Retinal pigment epithelial cell (primary cell): ENCODE data around the gene GNA12.
"Not testable (repeated sequence)": the region's sequence is repeated elsewhere in the genome, so short reads cannot be mapped to it uniquely, and the experiment has no call there.

Experiments used
- DNase-seq: peaks from one replicate; pipeline ENCODE4 v3.0.0-alpha.2; 2010; ENCODE audit warnings: low read depth
- H3K4me3 ChIP-seq: 2 replicates; pipeline ENCODE4 v1.5.1; 2011; ENCODE audit warnings: mild to moderate bottlenecking, low read length, control low read depth, moderate library complexity
- TF ChIP-seq, protein P1 (sequence below): conservative IDR thresholded peaks from 2 replicates; pipeline ENCODE4 v1.5.1; 2011; ENCODE audit warnings: low read depth, low read length, control low read depth, inconsistent platforms

The GNA12 gene

DNA sequence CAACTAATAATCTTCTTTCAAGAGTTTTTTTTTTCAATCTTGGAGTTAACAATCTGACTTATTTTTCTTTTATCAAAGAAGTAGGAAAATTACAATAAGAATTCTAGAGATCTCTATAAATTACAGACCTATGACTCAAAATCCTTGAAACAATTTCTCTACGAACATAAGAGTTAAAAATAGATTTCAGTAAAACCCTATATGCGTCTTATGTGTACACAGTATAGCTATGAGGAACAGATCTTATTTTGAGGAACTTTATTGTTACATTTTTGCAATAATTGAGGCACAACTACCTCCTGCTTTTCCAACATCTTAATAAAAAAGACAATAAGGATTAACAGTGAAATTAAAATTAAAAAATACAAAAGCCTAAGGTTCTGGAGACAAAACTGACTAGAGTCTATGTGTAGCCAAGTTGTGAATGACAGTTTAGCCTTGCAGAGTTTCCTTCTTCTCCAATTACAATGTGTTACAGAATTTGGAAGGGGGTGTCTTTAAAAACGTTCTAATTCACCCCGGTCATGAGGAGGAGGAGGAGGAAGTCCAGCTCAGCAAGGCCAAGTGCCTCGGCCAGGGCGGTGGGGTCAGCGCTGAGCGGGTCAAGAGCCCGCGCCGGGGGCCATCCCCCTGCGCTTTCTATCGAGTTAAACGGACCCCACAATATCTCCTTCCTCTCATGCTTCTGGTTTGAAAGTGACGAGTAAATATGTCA is 115.6 kb downstream of the GNA12 start:
- TF ChIP-seq, protein P1, sequence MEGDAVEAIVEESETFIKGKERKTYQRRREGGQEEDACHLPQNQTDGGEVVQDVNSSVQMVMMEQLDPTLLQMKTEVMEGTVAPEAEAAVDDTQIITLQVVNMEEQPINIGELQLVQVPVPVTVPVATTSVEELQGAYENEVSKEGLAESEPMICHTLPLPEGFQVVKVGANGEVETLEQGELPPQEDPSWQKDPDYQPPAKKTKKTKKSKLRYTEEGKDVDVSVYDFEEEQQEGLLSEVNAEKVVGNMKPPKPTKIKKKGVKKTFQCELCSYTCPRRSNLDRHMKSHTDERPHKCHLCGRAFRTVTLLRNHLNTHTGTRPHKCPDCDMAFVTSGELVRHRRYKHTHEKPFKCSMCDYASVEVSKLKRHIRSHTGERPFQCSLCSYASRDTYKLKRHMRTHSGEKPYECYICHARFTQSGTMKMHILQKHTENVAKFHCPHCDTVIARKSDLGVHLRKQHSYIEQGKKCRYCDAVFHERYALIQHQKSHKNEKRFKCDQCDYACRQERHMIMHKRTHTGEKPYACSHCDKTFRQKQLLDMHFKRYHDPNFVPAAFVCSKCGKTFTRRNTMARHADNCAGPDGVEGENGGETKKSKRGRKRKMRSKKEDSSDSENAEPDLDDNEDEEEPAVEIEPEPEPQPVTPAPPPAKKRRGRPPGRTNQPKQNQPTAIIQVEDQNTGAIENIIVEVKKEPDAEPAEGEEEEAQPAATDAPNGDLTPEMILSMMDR: no peak
- DNase-seq: no peak
- no peak overlapping the region for H3K4me3 ChIP-seq

DNA sequence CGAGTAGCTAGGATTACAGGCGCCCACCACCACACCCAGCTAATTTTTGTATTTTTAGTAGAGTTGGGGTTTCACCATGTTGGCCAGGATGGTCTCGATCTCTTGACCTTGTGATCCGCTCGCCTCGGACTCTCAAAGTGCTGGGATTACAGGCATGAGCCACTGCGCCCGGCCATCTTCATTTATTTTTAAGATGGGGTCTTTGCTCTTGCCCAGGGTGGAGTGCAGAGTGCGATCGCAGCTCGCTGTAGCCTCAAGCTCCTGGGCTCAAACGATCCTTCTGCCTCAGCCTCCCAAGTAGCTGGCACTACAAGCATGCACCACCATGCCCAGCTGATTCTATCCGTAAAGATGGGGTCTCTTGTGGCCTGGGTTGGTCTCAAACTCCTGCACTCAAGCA is 116.9 kb downstream of the GNA12 start:
- H3K4me3 ChIP-seq, DNase-seq: not testable (repeated sequence)

DNA sequence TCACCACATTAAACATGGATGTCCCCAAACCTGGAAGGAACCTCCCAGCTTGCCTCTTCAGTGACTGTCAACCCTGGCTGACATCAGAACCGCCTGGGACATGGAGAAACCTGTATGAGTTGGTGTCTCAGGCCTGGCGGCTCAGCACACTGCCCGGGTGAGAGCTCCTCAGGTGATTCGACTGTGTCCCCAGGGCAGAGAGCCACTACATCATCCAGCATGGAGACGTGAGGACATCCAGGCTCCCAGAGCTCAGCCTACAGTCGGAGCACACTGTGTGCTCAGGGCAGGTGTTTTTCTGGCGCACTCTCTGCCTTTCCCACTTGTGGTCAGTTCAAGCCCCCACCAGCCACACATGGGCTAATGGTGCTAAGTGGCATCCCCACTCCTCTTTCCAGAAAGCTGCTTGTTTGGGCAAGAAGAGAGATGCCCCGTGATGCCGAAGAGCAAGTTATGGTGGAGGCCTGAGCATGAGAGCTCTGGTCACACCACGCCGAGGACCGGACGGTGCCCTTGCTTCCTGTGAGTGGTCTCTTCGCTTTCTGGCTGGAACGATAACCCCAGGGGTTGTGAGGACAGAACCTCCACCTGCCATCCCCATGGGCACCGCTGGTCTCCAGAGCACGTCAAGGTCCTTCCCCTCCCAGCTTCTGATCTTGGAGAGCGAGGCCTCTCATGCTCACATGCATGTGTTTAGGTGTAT is 117.6 kb downstream of the GNA12 start:
- TF ChIP-seq, protein P1: no peak
- DNase-seq: no peak
- H3K4me3 ChIP-seq: no peak overlapping the region

DNA sequence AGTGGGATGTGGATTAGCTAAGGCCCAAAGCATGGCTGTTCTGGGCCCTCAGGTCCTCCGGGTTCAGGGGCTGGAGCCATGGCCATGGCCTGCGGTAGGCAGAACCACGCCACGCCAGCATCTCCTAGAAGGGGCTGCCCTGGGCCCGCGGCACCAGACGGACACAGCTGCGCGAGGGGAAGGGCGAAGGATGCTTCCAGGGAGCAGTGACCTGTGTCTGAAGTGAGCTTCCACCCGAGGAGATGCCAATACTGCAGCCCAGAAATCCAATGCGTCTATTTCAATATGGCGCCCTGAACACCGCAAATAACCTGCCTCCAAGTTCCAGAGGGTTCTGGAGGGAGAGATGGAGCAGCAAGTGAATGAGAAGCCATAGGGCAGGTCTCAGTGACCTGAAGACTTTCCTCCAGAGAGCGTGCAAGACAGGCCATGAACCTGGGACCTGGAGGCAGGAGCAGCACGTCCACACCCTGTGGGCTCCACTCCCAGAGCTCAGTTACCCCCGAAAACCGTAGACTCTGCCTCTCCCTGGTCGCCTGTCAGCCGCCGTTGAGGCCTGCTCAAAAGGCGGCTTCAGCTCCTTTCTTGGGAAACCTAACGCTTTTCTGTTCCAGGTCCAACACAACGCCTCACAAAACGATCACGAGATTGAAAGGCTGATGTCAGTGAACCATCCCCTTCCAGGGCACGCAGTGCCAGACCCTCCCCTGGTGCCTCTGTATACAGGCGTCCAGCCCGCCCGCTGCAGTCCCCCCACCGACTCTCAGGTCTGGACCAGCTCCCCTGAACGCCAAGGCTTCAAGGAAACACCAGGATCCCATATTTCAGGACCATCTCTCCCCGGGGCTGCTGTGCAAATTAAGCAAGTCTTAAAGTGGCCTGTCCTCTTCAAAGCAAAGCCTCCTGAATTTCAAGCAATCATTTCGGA is 118.7 kb downstream of the GNA12 start:
- TF ChIP-seq, protein P1: no peak
- H3K4me3 ChIP-seq: no peak overlapping the region
- no peak for DNase-seq

DNA sequence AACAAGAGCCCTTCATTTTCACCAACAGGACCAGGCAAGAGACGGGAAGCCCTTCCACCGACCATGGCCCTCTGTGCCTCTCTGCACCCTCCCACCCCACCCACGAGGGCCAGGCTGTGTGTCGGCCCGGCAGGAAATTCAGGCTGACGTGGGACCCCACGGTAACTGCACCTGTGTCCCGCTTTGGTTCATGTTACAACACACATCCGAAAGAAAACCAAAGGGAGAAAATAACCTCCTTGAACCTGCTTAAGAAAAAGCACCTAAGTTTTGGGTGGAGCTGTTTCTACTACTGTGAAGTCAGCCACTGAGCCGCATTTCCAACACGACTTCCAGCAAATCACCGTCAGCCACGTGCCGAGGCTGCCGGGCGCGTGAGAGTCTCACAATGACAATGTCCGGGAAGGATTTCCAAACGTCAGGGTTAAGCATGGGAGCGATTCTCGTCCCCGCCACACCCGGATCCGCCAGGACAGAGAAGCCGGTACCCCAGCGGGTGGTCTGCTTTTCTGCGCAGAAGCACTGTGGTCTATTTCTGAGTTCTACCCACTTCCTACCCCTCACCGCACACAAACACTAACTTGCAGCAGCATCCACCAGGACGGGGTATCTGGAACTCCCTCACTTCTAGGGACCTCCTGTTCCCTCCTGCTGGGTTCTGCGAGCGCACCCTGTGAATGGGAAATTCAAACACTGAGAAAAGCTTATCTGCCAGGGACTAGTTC is 119.5 kb downstream of the GNA12 start:
- H3K4me3 ChIP-seq: no peak overlapping the region
- no peak for DNase-seq
- TF ChIP-seq, protein P1: no peak

DNA sequence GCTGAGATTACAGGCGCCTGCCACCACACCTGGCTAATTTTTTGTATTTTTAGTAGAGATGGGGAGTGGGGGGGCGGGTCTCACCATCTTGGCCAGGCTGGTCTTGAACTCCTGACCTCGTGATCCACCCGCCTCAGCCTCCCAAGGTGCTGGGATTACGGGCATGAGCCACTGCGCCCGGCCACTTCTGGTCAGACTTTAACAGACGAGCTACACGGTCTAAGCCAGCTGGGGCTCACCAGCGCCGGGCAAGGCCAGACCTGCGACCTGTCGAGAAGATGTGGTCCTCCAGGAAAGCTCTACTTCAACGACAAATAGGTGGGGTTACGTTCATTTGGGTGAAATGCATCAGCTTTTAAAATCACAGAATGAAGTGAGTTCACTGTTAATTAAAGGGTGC is 120.1 kb downstream of the GNA12 start:
- not testable (repeated sequence) for H3K4me3 ChIP-seq, DNase-seq

DNA sequence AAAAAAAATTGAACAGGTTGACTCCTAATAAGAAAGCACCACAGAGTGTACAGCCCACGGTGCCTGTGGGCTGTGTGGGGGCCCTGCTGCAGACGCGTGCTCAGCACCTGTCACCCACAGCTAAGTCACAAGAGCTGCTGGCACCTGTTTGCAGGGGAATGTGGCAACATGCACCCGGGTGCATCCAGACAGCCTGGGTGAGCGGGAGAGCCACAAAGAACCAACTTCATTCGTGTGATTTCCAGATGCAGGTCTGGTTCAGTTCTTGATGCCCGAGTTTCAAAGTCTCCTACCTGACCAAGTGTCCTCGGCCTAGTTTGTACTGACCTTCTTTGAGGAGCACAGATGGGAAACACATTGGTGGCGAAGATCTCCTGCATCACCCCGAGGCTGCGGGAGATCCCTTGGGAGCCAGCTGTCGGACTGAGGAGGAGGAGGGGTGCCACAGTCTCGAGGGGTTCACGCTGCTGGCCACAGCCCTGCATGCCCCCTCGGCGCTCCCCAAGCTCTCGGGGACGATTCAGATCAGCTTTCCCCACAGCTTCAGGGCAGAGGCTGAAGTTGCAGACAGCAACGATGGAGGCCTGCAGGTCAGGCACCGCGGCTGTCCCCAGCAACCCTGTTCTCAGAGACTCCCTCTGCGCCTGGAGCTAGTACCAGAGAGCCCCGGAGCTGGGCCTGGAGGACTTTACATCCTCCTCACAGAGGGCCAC is 120.8 kb downstream of the GNA12 start:
- no peak overlapping the region for H3K4me3 ChIP-seq
- TF ChIP-seq, protein P1: no peak
- DNase-seq: no peak
